GM12865 (cell line): ENCODE results near the gene HNRNPH3.

ENCODE experiments used
- DNase-seq: peaks from one replicate; pipeline ENCODE4 v3.0.0; 2010; ENCODE audit warnings: low read depth
- H3K4me3 ChIP-seq: 2 replicates; pipeline ENCODE4 v1.5.1; 2011; ENCODE audit warnings: mild to moderate bottlenecking, low read depth, low read length, control low read depth
- TF ChIP-seq, protein P1 (sequence below): IDR thresholded peaks from 2 replicates; pipeline ENCODE4 v1.5.1; 2011; ENCODE audit warnings: low read length, control low read depth, low read depth, inconsistent platforms; ENCODE audit not compliant: insufficient read depth; ENCODE audit errors: missing control alignments

HNRNPH3 gene

DNA sequence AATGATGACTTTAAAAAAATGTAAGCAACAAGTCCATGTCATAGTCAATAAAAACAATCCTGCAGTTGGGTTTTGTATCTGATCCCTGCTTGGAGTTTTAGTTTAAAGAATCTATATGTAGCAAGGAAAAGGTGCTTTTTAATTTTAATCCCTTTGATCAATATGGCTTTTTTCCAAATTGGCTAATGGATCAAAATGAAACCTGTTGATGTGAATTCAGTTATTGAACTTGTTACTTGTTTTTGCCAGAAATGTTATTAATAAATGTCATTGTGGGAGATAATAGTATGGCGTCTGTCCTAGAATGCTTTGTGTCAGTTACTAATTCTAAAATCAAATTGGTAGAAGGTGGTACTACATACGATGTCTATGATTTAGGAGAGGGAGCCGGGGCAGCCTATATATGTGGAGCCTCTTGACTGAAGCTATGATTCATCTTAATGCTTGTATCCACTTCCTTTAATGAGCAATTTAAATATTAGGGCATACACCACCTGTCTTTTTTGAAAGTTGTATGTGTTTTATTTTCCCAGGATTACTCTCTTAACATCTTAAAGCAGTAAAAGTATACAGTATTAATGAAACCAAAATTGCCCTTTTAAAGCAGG is 11.1 kb downstream of the HNRNPH3 start:
- TF ChIP-seq, protein P1, sequence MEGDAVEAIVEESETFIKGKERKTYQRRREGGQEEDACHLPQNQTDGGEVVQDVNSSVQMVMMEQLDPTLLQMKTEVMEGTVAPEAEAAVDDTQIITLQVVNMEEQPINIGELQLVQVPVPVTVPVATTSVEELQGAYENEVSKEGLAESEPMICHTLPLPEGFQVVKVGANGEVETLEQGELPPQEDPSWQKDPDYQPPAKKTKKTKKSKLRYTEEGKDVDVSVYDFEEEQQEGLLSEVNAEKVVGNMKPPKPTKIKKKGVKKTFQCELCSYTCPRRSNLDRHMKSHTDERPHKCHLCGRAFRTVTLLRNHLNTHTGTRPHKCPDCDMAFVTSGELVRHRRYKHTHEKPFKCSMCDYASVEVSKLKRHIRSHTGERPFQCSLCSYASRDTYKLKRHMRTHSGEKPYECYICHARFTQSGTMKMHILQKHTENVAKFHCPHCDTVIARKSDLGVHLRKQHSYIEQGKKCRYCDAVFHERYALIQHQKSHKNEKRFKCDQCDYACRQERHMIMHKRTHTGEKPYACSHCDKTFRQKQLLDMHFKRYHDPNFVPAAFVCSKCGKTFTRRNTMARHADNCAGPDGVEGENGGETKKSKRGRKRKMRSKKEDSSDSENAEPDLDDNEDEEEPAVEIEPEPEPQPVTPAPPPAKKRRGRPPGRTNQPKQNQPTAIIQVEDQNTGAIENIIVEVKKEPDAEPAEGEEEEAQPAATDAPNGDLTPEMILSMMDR = no peak
- H3K4me3 ChIP-seq = no peak overlapping the region
- no peak for DNase-seq

GRCh38 chr10:68345621-68346020 is 13.8 kb downstream of the HNRNPH3 start:
- DNase-seq = no peak

DNA sequence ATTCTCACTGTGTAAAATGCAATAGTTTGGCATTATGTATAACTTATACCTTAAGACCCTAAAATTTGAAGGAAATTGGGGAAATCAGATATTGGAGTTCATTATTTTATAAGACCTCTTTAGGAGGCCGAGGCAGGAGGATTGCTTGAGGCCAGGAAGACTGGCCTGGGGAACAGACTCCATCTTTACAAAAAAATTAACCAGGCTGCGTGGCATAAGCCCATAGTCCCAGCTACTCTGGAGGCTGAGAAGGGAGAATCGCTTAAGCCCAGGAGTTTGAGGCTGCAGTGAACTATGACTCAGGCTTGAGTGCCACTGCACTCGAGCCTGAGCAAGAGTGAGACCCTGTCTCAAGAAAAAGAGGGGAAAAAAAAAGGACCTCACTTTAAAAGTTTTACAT is 14.9 kb downstream of the HNRNPH3 start:
- H3K4me3 ChIP-seq = no peak overlapping the region
- TF ChIP-seq, protein P1 = no peak
- no peak for DNase-seq

More at GRCh38 chr10:68345621-68346020, 13.8 kb downstream of the HNRNPH3 start:
- TF ChIP-seq, protein P1 = no peak
- H3K4me3 ChIP-seq = no peak overlapping the region

DNA sequence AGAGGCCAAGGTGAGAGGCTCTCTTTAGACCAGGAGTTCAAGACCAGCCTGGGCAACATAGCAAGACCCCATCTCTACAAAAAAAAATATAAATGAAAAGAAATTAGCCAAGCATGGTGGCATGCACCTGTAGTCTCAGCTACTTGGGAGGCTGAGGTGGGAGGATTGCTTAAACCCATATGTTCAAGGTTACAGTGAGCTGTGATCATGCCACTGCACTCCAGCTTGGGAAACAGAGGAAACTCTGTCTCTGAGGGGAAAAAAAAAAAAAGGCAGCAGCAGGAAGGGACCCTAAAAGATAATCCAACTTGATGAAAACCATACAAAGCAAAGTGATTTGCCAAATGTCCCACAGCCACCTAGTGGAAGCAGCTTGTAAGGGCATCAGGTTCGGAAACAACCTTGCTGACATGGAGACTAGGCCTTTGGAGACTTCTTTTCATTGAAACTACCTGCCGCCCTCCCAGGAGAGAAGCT is 16.4 kb downstream of the HNRNPH3 start:
- peak; percentile 72 for DNase-seq
- no peak overlapping the region for H3K4me3 ChIP-seq
- TF ChIP-seq, protein P1 = peak; percentile 87

- TF ChIP-seq, protein P1 = no peak
- no peak overlapping the region for H3K4me3 ChIP-seq
- no peak for DNase-seq
Observed at GRCh38 chr10:68353537-68353936, 21.7 kb downstream of the HNRNPH3 start.

GRCh38 chr10:68359189-68359588 is 27.3 kb downstream of the HNRNPH3 start:
- TF ChIP-seq, protein P1 = no peak
- H3K4me3 ChIP-seq = no peak overlapping the region
- DNase-seq = no peak

GRCh38 chr10:68362590-68362989 is 30.7 kb downstream of the HNRNPH3 start:
- TF ChIP-seq, protein P1 = no peak
- no peak for DNase-seq
- no peak overlapping the region for H3K4me3 ChIP-seq
